ENCODE data around the gene WHAMM.
"Not testable (repeated sequence)": the region's sequence is repeated elsewhere in the genome, so short reads cannot be mapped to it uniquely, and the experiment has no call there.

Gene WHAMM

DNA sequence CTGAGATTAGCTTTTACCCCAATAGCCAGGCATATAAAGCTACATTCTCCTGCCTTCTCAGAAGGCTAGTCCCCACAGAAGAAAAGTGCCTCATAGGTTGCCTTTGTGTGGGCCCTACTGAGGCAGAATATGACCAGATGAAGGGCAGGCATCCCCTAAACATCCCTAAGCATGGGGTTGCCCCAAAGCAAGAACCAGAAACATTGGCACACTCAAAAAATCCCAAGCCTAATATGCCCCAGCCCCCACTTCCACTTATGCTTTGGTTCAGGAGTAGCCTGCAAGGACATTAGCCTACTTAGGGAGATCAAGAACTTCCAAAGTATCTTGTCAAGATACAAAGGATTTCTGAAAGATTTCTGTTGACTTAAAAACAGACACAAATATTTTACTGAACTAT lies 29.7 kb downstream of the WHAMM start:
- no peak for DNase-seq

- DNase-seq = no peak
Observed at GRCh38 chr15:82840166-82840565, 30.7 kb downstream of the WHAMM start.

DNA sequence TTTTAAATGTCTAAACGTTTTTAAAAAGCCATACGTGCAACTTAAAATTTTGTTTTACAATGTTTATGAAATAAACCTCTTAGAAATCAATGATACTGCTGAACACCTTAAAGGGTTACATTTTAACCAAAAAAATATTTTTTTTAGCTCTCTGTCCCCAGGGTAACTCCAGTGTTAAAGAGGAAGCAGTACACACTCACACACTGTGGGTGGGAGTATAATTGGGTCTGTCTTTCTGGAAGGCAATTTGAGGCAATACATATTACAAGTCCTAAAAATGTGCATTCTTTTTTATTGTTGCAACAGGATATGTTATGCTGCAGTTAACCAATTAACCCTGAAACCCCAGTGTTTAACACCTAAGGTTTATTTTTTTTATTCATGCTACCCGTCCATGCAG lies 34.1 kb downstream of the WHAMM start:
- DNase-seq = no peak

- DNase-seq = no peak
Observed at GRCh38 chr15:82845686-82846085, 36.3 kb downstream of the WHAMM start.

DNA sequence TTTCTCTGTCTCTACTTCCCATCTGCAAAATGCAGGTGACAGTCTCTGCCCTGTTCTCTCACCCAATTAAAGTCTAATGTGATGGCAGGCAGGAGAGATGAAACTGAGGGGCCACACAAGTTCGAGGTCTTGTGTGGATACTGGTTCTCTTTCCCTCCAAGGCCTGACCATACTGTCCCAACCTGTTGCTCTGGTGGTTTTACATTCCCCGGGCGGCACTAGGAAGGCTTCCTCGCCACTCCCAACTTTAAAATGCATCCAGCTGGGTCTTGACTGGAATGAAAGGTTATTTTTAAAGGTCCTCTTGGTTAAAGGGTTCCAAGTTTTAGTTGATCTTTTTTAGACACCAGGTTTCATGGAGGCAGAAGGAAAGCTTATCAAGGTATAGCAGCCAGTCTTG lies 37.2 kb downstream of the WHAMM start:
- DNase-seq = no peak

GRCh38 chr15:82847703-82848102 lies 38.3 kb downstream of the WHAMM start:
- DNase-seq = no peak

DNA sequence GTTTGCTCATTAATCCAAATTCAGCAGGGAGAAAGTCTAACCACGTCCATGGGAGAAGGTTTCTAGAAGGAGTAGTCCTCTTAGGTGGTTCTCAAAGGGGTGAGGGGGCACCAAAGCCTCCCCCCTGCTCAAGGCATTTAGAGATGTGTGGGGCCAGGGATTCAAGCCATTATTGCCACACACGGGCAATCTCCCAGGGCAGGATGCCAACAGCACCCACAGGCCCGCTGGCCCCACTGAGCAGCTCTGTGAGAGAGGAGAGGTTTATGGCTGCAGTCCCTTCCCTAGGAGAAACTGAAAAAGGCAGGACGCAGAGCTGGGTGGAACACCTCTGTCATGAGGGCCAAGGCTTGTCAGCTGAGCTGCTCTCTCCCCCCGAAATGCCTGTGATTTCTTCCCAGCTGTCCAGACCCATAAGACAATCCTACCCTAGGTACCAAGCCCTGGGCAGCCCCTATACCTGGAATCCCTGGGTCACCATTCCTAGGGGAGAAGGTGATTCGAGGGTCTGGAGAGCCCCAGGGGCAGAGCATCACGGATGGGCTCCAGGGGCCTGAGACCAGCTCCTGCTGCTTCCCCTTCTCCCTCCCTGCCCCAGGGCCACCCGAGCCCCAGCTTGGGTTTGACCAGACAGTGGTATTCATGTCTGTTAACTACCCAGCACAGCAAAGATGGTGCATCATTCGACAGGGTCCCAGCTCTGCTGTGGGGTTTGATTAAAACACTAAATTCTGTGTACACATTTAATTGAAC lies 39.0 kb downstream of the WHAMM start:
- no peak for DNase-seq

GRCh38 chr15:82849556-82850512 lies 40.4 kb downstream of the WHAMM start:
- no peak for DNase-seq

DNA sequence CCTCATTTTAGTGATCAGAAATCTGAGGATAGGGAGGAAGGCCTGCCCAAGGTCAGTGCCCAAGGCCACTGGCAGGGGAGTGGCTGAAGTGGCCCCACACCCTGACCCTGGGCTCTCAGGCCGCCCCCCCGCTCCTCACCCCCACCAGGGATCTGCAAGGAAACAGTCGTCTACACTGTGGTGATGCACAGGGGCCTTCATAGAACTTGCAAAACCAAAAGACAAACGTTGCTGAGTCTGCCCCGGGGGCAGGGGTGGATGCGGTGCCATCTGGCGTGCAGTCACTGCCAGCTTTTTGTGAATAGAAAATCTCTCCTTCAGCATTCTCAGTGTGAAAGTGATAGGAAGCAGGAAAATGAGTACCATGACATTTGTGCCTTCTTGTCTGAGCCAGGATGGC lies 41.3 kb downstream of the WHAMM start:
- DNase-seq = no peak

GRCh38 chr15:82851306-82851850 lies 42.0 kb downstream of the WHAMM start:
- no peak for DNase-seq

DNA sequence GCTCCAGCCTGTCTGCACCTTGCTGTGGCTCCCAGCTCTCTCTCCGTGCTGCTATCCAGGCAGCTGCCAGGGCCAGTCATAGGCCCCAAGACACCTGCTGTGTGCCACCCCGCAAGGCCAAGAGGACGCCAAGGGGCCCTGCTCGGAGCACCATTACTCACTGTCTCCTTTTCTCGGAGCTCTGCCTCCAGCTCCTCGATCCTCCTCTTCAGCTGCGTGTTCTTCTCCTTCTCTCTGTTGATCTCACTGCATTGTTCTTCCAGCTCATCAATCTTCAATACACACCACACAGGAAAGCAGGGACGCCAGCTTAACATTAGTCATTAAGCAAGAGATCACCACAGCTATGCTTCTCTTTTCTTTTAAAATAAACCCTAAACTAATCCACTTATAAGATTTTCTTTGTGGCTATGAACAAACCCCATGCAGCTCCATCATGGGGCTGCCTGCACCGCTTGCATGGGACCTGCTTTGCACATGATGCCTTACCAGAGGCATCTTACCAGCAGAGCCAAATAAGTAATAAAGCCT lies 42.6 kb downstream of the WHAMM start:
- DNase-seq = no peak

DNA sequence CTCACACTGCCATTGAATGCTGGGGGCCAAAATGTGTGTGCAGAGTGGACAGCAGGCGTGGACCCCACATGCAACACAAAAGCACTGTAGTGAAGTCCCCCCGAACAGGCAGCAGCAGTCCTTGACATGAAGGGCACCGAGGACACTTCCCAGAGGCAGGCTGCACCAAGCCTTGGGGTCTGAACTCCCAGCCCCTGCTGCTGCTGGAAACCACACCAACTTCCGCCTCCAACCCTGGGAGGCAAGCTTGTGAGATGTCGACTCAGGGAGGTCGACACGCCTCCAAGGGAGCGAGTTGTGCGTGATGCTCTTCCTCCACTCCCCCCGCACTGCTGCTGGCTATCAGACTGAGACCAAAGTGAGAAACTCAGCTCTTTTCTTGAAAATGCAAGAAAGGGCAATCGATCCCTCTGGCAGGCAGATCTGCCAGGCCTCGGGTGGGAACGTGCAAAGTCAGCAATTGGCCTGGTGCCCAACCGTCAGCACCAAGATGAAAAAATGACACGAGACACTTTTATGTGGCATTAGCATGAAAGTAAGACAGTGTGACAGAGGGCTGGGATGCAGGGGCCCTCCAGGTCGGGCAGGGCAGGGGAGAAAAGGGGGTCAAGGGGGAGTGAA lies 43.6 kb downstream of the WHAMM start:
- DNase-seq = no peak

GRCh38 chr15:82854554-82854953 lies 45.1 kb downstream of the WHAMM start:
- DNase-seq = no peak

DNA sequence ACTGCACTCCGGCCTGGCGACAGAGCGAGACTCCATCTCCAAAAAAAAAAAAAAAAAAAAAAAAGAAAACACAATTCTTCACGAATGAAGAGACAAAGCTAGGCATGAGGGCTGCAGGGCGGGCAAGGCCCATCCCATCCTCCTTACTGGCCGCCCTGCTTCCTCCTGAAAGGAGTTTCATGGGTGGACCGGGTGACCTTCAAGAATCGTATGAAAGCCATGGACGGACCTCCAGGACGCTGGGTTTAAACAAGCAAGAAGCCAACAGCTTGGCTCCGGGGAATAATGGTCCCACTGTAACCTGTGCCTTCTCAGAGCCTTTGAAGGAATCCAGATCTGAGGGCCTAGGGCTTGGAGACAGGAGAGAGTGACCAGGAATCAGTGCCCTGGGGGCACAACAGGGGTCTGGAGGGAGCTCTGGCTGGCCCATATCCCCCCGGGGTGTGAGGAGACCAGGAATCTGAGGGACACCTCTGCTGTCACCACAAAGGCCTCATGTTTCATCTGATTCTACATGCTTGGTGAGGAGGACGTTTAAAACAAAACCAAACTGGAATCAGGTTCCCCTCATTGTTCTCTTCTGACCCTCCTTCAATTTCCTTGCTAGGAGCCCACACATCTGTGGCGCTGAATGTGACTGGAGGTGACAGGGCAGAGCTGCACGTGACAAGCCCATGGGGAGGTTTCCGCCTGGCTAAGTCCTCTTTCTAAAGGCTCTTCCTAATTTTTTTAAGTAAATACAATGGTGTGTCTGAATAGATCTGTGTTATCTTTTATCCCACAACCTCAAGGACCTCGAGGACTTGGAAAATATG lies 46.1 kb downstream of the WHAMM start:
- no peak for DNase-seq

DNA sequence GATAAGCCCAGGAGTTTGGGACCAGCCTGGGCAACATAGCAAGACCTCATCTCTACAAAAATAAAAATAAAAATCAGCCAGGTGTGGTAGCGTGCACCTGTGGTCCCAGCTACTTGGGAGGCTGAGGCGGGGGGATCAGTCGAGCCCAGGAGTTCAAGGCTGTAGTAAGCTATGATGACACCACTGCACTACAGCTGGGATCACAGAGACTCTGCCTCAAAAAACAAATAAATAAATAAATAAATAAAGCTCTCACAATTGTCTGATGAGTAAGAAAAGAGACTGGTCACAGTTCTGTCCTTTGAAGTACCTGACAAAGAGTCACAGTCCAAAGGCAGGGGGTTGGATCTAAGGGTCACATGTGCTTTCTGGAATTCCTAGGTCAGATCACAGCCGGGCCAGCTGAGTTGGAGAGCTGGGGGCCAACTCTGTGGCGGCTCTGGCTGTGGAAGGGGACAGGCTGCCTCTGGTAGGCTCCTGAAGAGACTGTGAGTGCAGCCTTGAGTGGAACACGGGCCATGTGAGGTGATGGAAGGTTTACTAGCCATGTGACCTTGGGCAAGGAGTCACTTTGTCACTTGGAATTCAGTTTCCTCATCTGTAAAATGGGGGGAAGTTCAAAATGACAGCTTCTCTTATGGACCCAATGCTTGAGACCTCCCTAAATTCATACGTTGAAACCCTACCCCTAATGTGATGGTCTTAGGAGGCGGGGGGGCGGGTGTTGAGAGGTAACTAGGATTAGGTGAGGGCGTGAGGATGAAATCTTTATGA lies 47.2 kb downstream of the WHAMM start:
- DNase-seq = no peak

- DNase-seq = no peak
Observed at GRCh38 chr15:82858932-82859331, 49.5 kb downstream of the WHAMM start.

DNA sequence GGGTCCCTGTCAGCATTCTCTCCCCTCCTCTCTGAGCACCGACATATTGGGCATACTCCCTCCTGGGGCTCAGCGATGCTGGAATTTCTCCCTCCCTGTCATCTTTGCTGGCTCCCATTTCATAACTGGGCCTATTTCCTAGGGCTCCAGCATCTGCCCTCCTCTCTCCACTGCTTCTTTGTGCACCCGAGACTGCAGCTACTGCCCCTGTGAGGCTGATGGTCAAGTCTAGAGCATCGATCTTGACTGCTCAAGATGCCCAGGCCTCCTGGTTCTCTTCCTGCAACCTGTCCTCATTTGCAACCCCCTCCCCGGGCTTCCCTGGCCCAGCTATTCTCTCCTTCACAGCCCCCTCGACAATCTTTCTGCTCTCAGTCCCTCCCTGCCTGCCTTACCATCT lies 53.5 kb downstream of the WHAMM start:
- no peak for DNase-seq

- no peak for DNase-seq
Observed at GRCh38 chr15:82864967-82865366, 55.5 kb downstream of the WHAMM start.

DNA sequence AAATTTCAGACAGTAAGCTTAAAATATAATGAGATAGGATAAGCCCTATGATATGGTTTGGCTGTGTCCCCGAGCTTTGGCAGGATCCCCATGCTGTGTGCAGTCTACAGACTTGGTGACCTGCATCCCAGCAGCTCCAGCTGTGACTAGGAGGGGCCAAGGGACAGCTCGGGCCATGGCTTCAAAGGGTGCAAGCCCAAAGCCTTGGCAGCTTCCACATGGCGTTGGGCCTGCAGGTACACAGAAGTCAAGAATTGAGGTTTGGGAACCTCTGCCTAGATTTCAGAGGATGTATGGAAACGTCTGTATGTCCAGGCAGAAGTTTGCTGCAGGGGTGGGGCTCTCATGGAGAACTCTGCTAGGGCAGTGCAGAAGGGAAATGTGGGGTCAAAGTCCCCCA lies 56.2 kb downstream of the WHAMM start:
- not testable (repeated sequence) for DNase-seq

DNA sequence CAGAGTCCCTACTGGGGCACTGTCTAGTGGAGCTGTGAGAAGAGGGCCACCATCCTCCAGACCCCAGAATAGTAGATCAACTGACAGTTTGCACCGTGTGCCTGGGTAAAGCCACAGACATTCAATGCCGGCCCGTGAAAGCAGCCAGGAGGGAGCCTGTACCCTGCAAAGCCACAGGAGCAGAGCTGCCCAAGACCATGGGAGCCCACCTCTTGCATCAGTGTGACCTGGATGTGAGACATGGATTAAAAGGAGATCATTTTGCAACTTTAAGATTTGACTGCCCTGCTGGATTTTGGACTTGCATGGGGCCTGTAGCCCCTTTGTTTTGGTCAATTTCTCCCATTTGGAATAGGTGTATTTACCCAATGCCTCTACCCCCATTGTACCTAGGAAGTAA lies 56.6 kb downstream of the WHAMM start:
- not testable (repeated sequence) for DNase-seq

- no peak for DNase-seq
Observed at GRCh38 chr15:82870727-82871320, 61.4 kb downstream of the WHAMM start.
